Measurements from ENCODE around the gene KDM4C.

- TF ChIP-seq CTCF (IDR thresholded peaks at IDR 0.05) (no peak), POLR2AphosphoS5 (IDR thresholded peaks at IDR 0.05) (no peak), POLR2A (IDR thresholded peaks at IDR 0.05) (no peak)
These were observed 49.0 kb upstream of the KDM4C start for GRCh38 chr9:6708732-6709131.
